SK-N-SH treated with all-trans-retinoic acid at 6 μM for 48 hours (cell line): Measurements from ENCODE around the gene PRKCB.

Source experiments
- ATAC-seq: fragments of 200-7000 bp; cut with Tn5 transposase; 3 replicates; pipeline ENCODE4 v1.9.1; 2020; ENCODE audit warnings: mild to moderate bottlenecking, moderate library complexity
- ARNTL ChIP-seq: fragments of 450-650 bp; formaldehyde crosslinking; IDR thresholded peaks from 2 replicates; pipeline ENCODE4 v1.5.0; 2020; ENCODE audit warnings: low read depth, mild to moderate bottlenecking, moderate library complexity, borderline replicate concordance
- BACH2 ChIP-seq: fragments of 250-450 bp; sonication (Bioruptor Pico); IDR thresholded peaks from 2 replicates; pipeline ENCODE4 v1.9.0; 2021; ENCODE audit warnings: mild to moderate bottlenecking, borderline replicate concordance
- CREB5 ChIP-seq: fragments of 250-450 bp; sonication (Bioruptor Pico); IDR thresholded peaks from 2 replicates; pipeline ENCODE4 v1.5.1; 2020; ENCODE audit warnings: low read depth, mild to moderate bottlenecking, moderate library complexity
- CSRNP3 ChIP-seq: fragments of 250-450 bp; sonication (Bioruptor Pico); IDR thresholded peaks from 2 replicates; pipeline ENCODE4 v1.5.1; 2021; ENCODE audit warnings: mild to moderate bottlenecking, moderate library complexity
- ESRRG ChIP-seq: fragments of 250-450 bp; sonication (Bioruptor Pico); IDR thresholded peaks from 2 replicates; pipeline ENCODE4 v1.6.1; 2021; ENCODE audit warnings: mild to moderate bottlenecking
- GLIS3 ChIP-seq: fragments of 250-450 bp; sonication (Bioruptor Pico); IDR thresholded peaks from 2 replicates; pipeline ENCODE4 v1.5.0; 2020; ENCODE audit warnings: mild to moderate bottlenecking, moderate library complexity
- ISL1 ChIP-seq: fragments of 250-450 bp; sonication (Bioruptor Pico); IDR thresholded peaks from 2 replicates; pipeline ENCODE4 v2.1.2; 2022; ENCODE audit warnings: mild to moderate bottlenecking, moderate library complexity
- OSR1 ChIP-seq: fragments of 250-450 bp; sonication (Bioruptor Pico); IDR thresholded peaks from 2 replicates; pipeline ENCODE4 v1.8.0; 2022; ENCODE audit warnings: moderate library complexity, mild to moderate bottlenecking, inconsistent platforms
- PATZ1 ChIP-seq: fragments of 250-450 bp; sonication (Bioruptor Pico); IDR thresholded peaks from 2 replicates; pipeline ENCODE4 v1.8.0; 2020; ENCODE audit warnings: mild to moderate bottlenecking, moderate library complexity, borderline replicate concordance
- POU6F1 ChIP-seq: fragments of 250-450 bp; sonication (Bioruptor Pico); IDR thresholded peaks from 2 replicates; pipeline ENCODE4 v1.8.0; 2021; ENCODE audit warnings: low read depth, mild to moderate bottlenecking, moderate library complexity, borderline replicate concordance
- RARB ChIP-seq: fragments of 250-450 bp; sonication (Bioruptor Pico); IDR thresholded peaks from 2 replicates; pipeline ENCODE4 v1.8.0; 2021; ENCODE audit warnings: mild to moderate bottlenecking, moderate library complexity
- TCF4 ChIP-seq: fragments of 250-450 bp; sonication (Bioruptor Pico); IDR thresholded peaks from 2 replicates; pipeline ENCODE4 v1.8.0; 2021; ENCODE audit warnings: mild to moderate bottlenecking, moderate library complexity, borderline replicate concordance
- TOX ChIP-seq: fragments of 250-450 bp; sonication (Bioruptor Pico); IDR thresholded peaks from 2 replicates; pipeline ENCODE4 v1.8.0; 2021; ENCODE audit warnings: mild to moderate bottlenecking, moderate library complexity, borderline replicate concordance
- TSHZ2 ChIP-seq: fragments of 250-450 bp; sonication (Bioruptor Pico); IDR thresholded peaks from 2 replicates; pipeline ENCODE4 v1.5.0; 2020; ENCODE audit warnings: mild to moderate bottlenecking, moderate library complexity
- ZC3H10 ChIP-seq: fragments of 250-450 bp; sonication (Bioruptor Pico); IDR thresholded peaks from 2 replicates; pipeline ENCODE4 v1.5.1; 2021; ENCODE audit warnings: mild to moderate bottlenecking, moderate library complexity
- ZFP3 ChIP-seq: fragments of 250-450 bp; sonication (Bioruptor Pico); IDR thresholded peaks from 2 replicates; pipeline ENCODE4 v1.5.0; 2020; ENCODE audit warnings: mild to moderate bottlenecking, moderate library complexity
- ZFP30 ChIP-seq: fragments of 450-650 bp; formaldehyde crosslinking; IDR thresholded peaks from 2 replicates; pipeline ENCODE4 v1.5.0; 2022; ENCODE audit warnings: mild to moderate bottlenecking, moderate library complexity
- ZNF565 ChIP-seq: fragments of 450-650 bp; formaldehyde crosslinking; conservative IDR thresholded peaks from 2 replicates; pipeline ENCODE4 v1.5.0; 2020; ENCODE audit warnings: low read depth, mild to moderate bottlenecking, moderate library complexity
- ZNF70 ChIP-seq: fragments of 450-650 bp; formaldehyde crosslinking; IDR thresholded peaks from 2 replicates; pipeline ENCODE4 v1.5.0; 2020; ENCODE audit warnings: mild to moderate bottlenecking, moderate library complexity
- ZNF8 ChIP-seq: fragments of 450-650 bp; formaldehyde crosslinking; IDR thresholded peaks from 2 replicates; pipeline ENCODE4 v1.5.0; 2020; ENCODE audit warnings: mild to moderate bottlenecking, moderate library complexity

The PRKCB gene

GRCh38 chr16:23929856-23930255 is 94.1 kb downstream of the PRKCB start:
- TF ChIP-seq ARNTL (CRISPR knock-in tag) (no peak), ZFP3 (CRISPR knock-in tag) (no peak), ISL1 (CRISPR knock-in tag) (no peak), CREB5 (CRISPR knock-in tag) (no peak), ZNF8 (no peak), CSRNP3 (CRISPR knock-in tag) (no peak), OSR1 (no peak), ZC3H10 (CRISPR knock-in tag) (no peak), ESRRG (no peak), PATZ1 (CRISPR knock-in tag) (no peak), TCF4 (no peak), ZNF70 (CRISPR knock-in tag) (no peak), ZFP30 (CRISPR knock-in tag) (no peak), TSHZ2 (no peak), ZNF565 (CRISPR knock-in tag) (no peak), GLIS3 (CRISPR knock-in tag) (no peak), TOX (CRISPR knock-in tag) (no peak), POU6F1 (no peak), BACH2 (no peak)
- no peak for ATAC-seq

- TF ChIP-seq OSR1 = no peak
- no peak for TF ChIP-seq RARB (CRISPR knock-in tag)
- no peak for TF ChIP-seq ZNF8
- TF ChIP-seq PATZ1 (CRISPR knock-in tag) = no peak
- TF ChIP-seq ZFP30 (CRISPR knock-in tag) = no peak
- no peak for TF ChIP-seq CREB5 (CRISPR knock-in tag)
- TF ChIP-seq CSRNP3 (CRISPR knock-in tag) = no peak
- no peak for TF ChIP-seq ZNF565 (CRISPR knock-in tag)
- no peak for TF ChIP-seq ARNTL (CRISPR knock-in tag)
- TF ChIP-seq TCF4 = no peak
- TF ChIP-seq ISL1 (CRISPR knock-in tag) = no peak
- ATAC-seq = no peak
Observed at GRCh38 chr16:23930791-23931190, 95.0 kb downstream of the PRKCB start.
